ENCODE measurements around the gene NFIC.

Gene NFIC

DNA sequence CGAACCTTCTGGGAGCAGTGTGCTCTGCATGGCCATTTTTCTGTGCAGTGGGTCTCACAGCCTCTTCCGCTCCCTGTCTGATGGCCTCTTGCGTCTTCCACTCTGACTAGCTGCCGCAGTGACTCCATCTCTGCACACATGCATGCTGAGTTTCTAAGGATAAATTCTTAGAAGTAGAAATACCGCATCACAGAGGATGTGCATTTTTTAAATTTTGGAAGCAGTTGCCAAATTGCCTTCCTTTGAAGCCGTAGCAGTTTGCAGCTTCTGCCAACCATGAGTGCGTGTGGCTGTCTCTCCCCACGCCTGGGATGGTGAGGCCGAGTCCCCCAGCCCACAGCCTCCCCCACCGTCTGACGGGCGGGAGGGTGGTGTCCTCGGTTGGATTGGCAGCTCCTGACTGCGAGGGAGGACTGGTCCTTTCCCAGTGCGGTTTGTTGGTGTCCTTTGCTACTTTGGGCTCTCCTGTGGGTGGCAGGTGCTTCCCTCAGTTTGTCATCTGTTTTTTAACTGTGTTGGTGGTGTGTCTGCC, 149.6 kb downstream of the NFIC start:
- Mint-ChIP-seq H3K9me3 (no peaks in the 10 kb centered on the region), H3K4me3 (no peak overlapping the region), H3K27ac (peak overlapping the region; percentile 74), H3K36me3 (ENCODE audit: low read depth) (peaks cover 2% of the 10 kb centered on the region), H3K4me1 (peaks cover 57% of the 10 kb centered on the region), H3K27me3 (ENCODE audit: low read depth, poor library complexity) (no peaks in the 10 kb centered on the region)
- TF ChIP-seq, protein P1, sequence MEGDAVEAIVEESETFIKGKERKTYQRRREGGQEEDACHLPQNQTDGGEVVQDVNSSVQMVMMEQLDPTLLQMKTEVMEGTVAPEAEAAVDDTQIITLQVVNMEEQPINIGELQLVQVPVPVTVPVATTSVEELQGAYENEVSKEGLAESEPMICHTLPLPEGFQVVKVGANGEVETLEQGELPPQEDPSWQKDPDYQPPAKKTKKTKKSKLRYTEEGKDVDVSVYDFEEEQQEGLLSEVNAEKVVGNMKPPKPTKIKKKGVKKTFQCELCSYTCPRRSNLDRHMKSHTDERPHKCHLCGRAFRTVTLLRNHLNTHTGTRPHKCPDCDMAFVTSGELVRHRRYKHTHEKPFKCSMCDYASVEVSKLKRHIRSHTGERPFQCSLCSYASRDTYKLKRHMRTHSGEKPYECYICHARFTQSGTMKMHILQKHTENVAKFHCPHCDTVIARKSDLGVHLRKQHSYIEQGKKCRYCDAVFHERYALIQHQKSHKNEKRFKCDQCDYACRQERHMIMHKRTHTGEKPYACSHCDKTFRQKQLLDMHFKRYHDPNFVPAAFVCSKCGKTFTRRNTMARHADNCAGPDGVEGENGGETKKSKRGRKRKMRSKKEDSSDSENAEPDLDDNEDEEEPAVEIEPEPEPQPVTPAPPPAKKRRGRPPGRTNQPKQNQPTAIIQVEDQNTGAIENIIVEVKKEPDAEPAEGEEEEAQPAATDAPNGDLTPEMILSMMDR (IDR thresholded peaks at IDR 0.05), result no peak
- DNase-seq, result no peak

DNA sequence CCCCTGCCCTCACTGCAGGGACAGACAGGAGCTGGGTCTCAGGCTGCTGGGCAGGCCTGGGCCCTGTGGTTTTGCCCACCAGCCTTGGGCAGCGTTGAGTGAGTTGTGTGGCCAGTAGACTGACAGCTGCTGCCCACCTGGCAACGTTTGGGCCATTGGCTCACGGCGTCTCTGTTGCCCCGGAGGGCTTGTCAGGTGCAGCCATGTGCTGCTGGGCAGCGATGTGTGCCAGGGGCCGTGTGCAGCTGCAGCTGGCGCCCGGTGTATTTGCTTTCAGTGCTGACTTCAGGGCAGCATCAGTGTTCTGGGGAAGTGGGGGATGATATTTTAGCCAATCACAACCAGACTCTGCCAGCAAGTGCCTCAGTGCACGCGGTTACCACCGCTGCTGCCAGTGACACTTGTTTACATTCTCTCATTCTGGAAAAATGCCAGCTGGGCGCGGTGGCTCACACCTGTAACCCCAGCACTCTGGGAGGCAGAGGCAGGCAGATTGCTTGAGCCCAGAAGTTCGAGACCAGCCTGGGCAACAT, 150.4 kb downstream of the NFIC start:
- no peak for DNase-seq
- Mint-ChIP-seq H3K4me3 (no peak overlapping the region), H3K9me3 (no peaks in the 10 kb centered on the region), H3K36me3 (ENCODE audit: low read depth) (peaks cover 9% of the 10 kb centered on the region), H3K4me1 (peaks cover 53% of the 10 kb centered on the region), H3K27me3 (ENCODE audit: low read depth, poor library complexity) (no peaks in the 10 kb centered on the region), H3K27ac (no peak overlapping the region)
- TF ChIP-seq, protein P1 (IDR thresholded peaks at IDR 0.05), result no peak

DNA sequence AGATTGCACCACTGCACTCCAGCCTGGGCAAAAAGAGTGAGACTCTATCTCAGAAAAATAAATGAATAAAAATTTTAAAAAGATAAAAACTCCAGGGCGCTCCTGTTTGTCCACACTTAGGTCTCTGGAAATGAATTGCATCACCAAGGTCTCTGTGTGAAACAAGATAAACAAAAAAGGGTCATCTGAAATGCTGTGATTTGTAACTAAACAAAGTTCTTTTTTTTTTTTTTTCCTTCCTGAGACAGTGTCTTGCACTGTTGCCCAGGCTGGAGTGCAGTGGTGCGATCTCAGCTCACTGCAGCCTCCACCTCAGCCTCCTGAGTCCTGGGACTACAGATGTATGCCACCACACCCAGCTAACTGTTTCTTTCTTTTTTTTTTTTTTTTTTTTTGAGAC, 151.3 kb downstream of the NFIC start:
- Mint-ChIP-seq H3K27me3 (ENCODE audit: low read depth, poor library complexity) (no peaks in the 10 kb centered on the region), H3K4me3 (no peak overlapping the region), H3K36me3 (ENCODE audit: low read depth) (peaks cover 13% of the 10 kb centered on the region), H3K4me1 (peaks cover 44% of the 10 kb centered on the region), H3K9me3 (no peaks in the 10 kb centered on the region), H3K27ac (no peak overlapping the region)
- DNase-seq, result no peak
- TF ChIP-seq, protein P1 (IDR thresholded peaks at IDR 0.05), result no peak

DNA sequence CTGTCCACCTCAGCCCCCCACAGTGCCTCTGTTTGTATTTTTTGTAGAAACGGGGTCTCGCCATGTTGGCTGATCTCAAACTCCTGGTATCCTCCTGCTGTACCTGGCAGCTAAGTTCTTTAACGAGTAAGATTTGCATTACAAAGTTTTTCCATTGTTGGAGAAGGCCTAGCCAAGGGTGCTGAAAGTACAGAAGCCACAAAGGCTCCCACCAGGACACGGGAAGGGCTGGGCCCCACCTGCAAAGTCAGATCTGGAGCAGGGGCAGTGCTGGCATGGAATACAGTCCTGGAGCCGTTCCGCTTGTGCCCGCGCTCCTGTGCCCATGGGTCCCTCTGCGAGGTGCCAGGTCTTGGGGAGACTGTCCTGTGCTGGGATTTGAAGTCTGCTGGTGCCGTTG, 151.9 kb downstream of the NFIC start:
- Mint-ChIP-seq H3K27ac (no peak overlapping the region), H3K9me3 (no peaks in the 10 kb centered on the region), H3K36me3 (ENCODE audit: low read depth) (peaks cover 13% of the 10 kb centered on the region), H3K4me3 (no peak overlapping the region), H3K27me3 (ENCODE audit: low read depth, poor library complexity) (no peaks in the 10 kb centered on the region), H3K4me1 (peaks cover 42% of the 10 kb centered on the region)
- no peak for DNase-seq
- TF ChIP-seq, protein P1 (IDR thresholded peaks at IDR 0.05), result no peak

GRCh38 chr19:3518659-3519058, 152.3 kb downstream of the NFIC start:
- Mint-ChIP-seq H3K36me3 (ENCODE audit: low read depth) (peaks cover 15% of the 10 kb centered on the region), H3K4me1 (peaks cover 40% of the 10 kb centered on the region), H3K27ac (no peak overlapping the region), H3K27me3 (ENCODE audit: low read depth, poor library complexity) (peaks cover under 1% of the 10 kb centered on the region), H3K9me3 (no peaks in the 10 kb centered on the region), H3K4me3 (no peak overlapping the region)
- TF ChIP-seq, protein P1 (IDR thresholded peaks at IDR 0.05), result no peak
- DNase-seq, result no peak
